ENCODE measurements around the gene OR8I2.

DNA sequence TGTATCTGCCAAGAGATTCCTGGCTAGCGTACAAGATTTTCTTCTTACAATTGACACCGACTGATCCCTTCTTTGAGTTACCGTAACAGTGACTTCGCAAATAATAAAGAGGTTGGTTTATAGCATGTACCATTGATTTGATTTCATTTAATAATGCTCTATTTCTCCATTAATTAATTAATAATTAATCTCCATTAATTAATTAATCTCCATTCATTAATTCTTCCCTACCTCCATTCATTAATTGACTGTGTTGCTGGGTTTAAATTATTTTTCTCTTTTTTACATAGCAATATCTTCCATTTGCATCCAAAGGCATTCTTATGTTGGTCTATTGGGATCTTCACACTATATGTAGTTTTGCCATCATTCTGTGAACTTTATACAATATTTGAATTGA lies 44.6 kb upstream of the OR8I2 start:
- TF ChIP-seq, protein P1, sequence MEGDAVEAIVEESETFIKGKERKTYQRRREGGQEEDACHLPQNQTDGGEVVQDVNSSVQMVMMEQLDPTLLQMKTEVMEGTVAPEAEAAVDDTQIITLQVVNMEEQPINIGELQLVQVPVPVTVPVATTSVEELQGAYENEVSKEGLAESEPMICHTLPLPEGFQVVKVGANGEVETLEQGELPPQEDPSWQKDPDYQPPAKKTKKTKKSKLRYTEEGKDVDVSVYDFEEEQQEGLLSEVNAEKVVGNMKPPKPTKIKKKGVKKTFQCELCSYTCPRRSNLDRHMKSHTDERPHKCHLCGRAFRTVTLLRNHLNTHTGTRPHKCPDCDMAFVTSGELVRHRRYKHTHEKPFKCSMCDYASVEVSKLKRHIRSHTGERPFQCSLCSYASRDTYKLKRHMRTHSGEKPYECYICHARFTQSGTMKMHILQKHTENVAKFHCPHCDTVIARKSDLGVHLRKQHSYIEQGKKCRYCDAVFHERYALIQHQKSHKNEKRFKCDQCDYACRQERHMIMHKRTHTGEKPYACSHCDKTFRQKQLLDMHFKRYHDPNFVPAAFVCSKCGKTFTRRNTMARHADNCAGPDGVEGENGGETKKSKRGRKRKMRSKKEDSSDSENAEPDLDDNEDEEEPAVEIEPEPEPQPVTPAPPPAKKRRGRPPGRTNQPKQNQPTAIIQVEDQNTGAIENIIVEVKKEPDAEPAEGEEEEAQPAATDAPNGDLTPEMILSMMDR (IDR thresholded peaks at IDR 0.05; ENCODE audit: low read length) = no peak
- TF ChIP-seq EZH2 (IDR thresholded peaks at IDR 0.05; ENCODE audit: borderline replicate concordance, low read length) = no peak

Data from OCI-LY1 (cell line).